ENCODE results near the gene PDIA5.

PDIA5 gene

GRCh38 chr3:123119388-123119787 is 52.6 kb downstream of the PDIA5 start:
- DNase-seq (ENCODE audit: extremely low read depth, insufficient read length): no peak
- Histone ChIP-seq H3K4me3 (replicated peaks; ENCODE audit: low read depth, low read length) (no peak overlapping the region), H3K27me3 (replicated peaks; ENCODE audit: control insufficient read depth, insufficient read depth, low read length) (no peaks in the 10 kb centered on the region), H3K36me3 (ENCODE audit: control insufficient read depth, insufficient read depth, low read length) (peaks cover 12% of the 10 kb centered on the region)
- TF ChIP-seq, protein P1, sequence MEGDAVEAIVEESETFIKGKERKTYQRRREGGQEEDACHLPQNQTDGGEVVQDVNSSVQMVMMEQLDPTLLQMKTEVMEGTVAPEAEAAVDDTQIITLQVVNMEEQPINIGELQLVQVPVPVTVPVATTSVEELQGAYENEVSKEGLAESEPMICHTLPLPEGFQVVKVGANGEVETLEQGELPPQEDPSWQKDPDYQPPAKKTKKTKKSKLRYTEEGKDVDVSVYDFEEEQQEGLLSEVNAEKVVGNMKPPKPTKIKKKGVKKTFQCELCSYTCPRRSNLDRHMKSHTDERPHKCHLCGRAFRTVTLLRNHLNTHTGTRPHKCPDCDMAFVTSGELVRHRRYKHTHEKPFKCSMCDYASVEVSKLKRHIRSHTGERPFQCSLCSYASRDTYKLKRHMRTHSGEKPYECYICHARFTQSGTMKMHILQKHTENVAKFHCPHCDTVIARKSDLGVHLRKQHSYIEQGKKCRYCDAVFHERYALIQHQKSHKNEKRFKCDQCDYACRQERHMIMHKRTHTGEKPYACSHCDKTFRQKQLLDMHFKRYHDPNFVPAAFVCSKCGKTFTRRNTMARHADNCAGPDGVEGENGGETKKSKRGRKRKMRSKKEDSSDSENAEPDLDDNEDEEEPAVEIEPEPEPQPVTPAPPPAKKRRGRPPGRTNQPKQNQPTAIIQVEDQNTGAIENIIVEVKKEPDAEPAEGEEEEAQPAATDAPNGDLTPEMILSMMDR (IDR thresholded peaks at IDR 0.05; ENCODE audit: insufficient read depth, low read length, poor library complexity, severe bottlenecking): no peak

DNA sequence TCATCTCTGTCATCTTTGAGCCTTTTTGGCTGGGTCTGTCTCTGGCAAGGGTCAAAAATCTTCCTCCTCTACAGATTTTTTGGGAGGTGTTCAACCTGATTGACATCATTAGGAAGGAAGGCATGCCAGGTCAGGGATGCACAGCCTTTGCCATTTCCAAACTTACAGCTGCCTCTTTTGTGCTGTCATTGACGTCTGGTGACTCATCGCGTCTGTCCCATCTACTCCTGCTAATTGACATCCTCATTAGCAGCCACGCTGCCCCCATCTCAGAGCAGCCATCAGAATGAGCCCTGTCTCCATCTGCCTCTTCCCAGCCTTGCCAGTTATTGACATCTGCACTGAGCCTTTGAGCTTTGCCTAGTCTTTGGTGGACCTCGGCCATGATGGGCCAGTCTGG is 53.0 kb downstream of the PDIA5 start:
- H3K36me3 ChIP-seq (ENCODE audit: control insufficient read depth, insufficient read depth, low read length): peaks cover 12% of the 10 kb centered on the region

DNA sequence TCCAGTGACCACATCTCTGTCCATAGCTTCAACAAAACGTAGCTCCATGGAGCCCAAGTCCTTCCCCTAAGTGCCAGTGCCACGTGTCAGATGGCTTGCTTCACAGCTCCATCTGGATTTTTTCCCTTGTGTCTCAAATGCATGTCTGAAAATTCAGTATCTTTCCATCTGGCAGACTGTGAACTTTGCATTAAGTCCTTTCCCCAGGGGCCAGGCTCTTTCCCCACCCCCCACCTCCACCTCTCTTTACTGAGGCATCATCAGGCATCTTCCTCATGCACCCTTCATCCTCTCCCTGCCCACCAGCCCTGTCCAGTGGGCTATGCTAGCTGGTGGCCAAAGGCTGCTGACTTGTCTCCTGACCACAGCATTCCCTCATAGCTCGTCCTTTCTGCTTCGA is 53.7 kb downstream of the PDIA5 start:
- DNase-seq (ENCODE audit: extremely low read depth, insufficient read length): no peak
- Histone ChIP-seq H3K27me3 (replicated peaks; ENCODE audit: control insufficient read depth, insufficient read depth, low read length) (no peaks in the 10 kb centered on the region), H3K36me3 (ENCODE audit: control insufficient read depth, insufficient read depth, low read length) (peaks cover 11% of the 10 kb centered on the region), H3K4me3 (replicated peaks; ENCODE audit: low read depth, low read length) (no peak overlapping the region)
- TF ChIP-seq, protein P1 (IDR thresholded peaks at IDR 0.05; ENCODE audit: insufficient read depth, low read length, poor library complexity, severe bottlenecking): no peak

More for the DNA sequence above, 53.0 kb downstream of the PDIA5 start:
- Histone ChIP-seq H3K27me3 (replicated peaks; ENCODE audit: control insufficient read depth, insufficient read depth, low read length) (no peaks in the 10 kb centered on the region), H3K4me3 (replicated peaks; ENCODE audit: low read depth, low read length) (no peak overlapping the region)
- DNase-seq (ENCODE audit: extremely low read depth, insufficient read length): no peak
- TF ChIP-seq, protein P1 (IDR thresholded peaks at IDR 0.05; ENCODE audit: insufficient read depth, low read length, poor library complexity, severe bottlenecking): no peak

GRCh38 chr3:123122057-123122456 is 55.2 kb downstream of the PDIA5 start:
- Histone ChIP-seq H3K36me3 (ENCODE audit: control insufficient read depth, insufficient read depth, low read length) (peaks cover 12% of the 10 kb centered on the region), H3K4me3 (replicated peaks; ENCODE audit: low read depth, low read length) (no peak overlapping the region), H3K27me3 (replicated peaks; ENCODE audit: control insufficient read depth, insufficient read depth, low read length) (no peaks in the 10 kb centered on the region)
- DNase-seq (ENCODE audit: extremely low read depth, insufficient read length): no peak
- TF ChIP-seq, protein P1 (IDR thresholded peaks at IDR 0.05; ENCODE audit: insufficient read depth, low read length, poor library complexity, severe bottlenecking): no peak

GRCh38 chr3:123122525-123123315 is 55.9 kb downstream of the PDIA5 start:
- Histone ChIP-seq H3K27me3 (replicated peaks; ENCODE audit: control insufficient read depth, insufficient read depth, low read length) (no peaks in the 10 kb centered on the region), H3K36me3 (ENCODE audit: control insufficient read depth, insufficient read depth, low read length) (peaks cover 12% of the 10 kb centered on the region), H3K4me3 (replicated peaks; ENCODE audit: low read depth, low read length) (no peak overlapping the region)
- DNase-seq (ENCODE audit: extremely low read depth, insufficient read length): no peak
- TF ChIP-seq, protein P1 (IDR thresholded peaks at IDR 0.05; ENCODE audit: insufficient read depth, low read length, poor library complexity, severe bottlenecking): no peak

All from GM06990 (cell line).